Mesenchymal stem cell (in vitro differentiated cells and primary cell): ENCODE data around the gene ZNF444.

Experiments used
- DNase-seq: peaks from one replicate; pipeline ENCODE4 v3.0.0-alpha.2; 2013
- H2AFZ ChIP-seq: one replicate; pipeline ENCODE4 v1.6.1; 2013; ENCODE audit warnings: low read depth, mild to moderate bottlenecking, control low read depth, inconsistent platforms, low read length, moderate library complexity
- H2AK5ac ChIP-seq: 2 replicates; pipeline ENCODE4 v1.6.1; 2013; ENCODE audit warnings: low read length, moderate library complexity, mild to moderate bottlenecking, inconsistent platforms; ENCODE audit not compliant: severe bottlenecking
- H2BK120ac ChIP-seq: one replicate; pipeline ENCODE4 v1.6.1; 2013; ENCODE audit warnings: low read depth, mild to moderate bottlenecking, inconsistent platforms, low read length, moderate library complexity
- H2BK12ac ChIP-seq, 2 experiments: one replicate each; pipeline ENCODE4 v1.6.1; 2013; ENCODE audit warnings: inconsistent platforms in 2 of 2, low read length in 2 of 2, mild to moderate bottlenecking in 2 of 2, moderate library complexity in 2 of 2, control low read depth in 1 of 2
- H2BK15ac ChIP-seq: one replicate; pipeline ENCODE4 v1.6.1; 2013; ENCODE audit warnings: mild to moderate bottlenecking, low read depth, inconsistent platforms; ENCODE audit not compliant: poor library complexity, severe bottlenecking
- H2BK5ac ChIP-seq: 2 replicates; pipeline ENCODE4 v1.6.1; 2013; ENCODE audit warnings: low read depth, mild to moderate bottlenecking, low read length, control low read depth, inconsistent platforms; ENCODE audit not compliant: poor library complexity, severe bottlenecking
- H3K14ac ChIP-seq, 2 experiments: one replicate each; pipeline ENCODE4 v1.6.1; 2013; ENCODE audit warnings: inconsistent platforms in 2 of 2, low read length in 2 of 2, control low read depth in 1 of 2, mild to moderate bottlenecking in 1 of 2, moderate library complexity in 1 of 2
- H3K18ac ChIP-seq, 2 experiments: one replicate each; pipeline ENCODE4 v1.6.1; 2013; ENCODE audit warnings: inconsistent platforms in 2 of 2, low read length in 2 of 2, control low read depth in 1 of 2, low read depth in 1 of 2, mild to moderate bottlenecking in 1 of 2
- H3K23ac ChIP-seq, 2 experiments: one replicate each; pipeline ENCODE4 v1.6.1; 2013; ENCODE audit warnings: inconsistent platforms in 2 of 2, low read length in 2 of 2, mild to moderate bottlenecking in 2 of 2, moderate library complexity in 2 of 2, control low read depth in 1 of 2
- H3K27ac ChIP-seq: 2 replicates; pipeline ENCODE4 v1.5.1; 2013; ENCODE audit warnings: mild to moderate bottlenecking, moderate library complexity, low read length, control low read depth, inconsistent platforms; ENCODE audit not compliant: poor library complexity, severe bottlenecking
- H3K27me3 ChIP-seq, 2 experiments: 2 replicates each; pipeline versions ENCODE4 v1.6.1 to v1.7.0; 2013; ENCODE audit warnings: low read length in 2 of 2, mild to moderate bottlenecking in 2 of 2, moderate library complexity in 2 of 2, control low read depth in 1 of 2, inconsistent platforms in 1 of 2; ENCODE audit not compliant: control insufficient read depth in 1 of 2, insufficient read depth in 1 of 2
- H3K36me3 ChIP-seq, 2 experiments: 2 replicates each; pipeline versions ENCODE4 v1.6.1 to v1.7.0; 2013; ENCODE audit warnings: low read length in 2 of 2, control low read depth in 1 of 2, inconsistent platforms in 1 of 2, low read depth in 1 of 2, mild to moderate bottlenecking in 1 of 2; ENCODE audit not compliant: insufficient read depth in 2 of 2, control insufficient read depth in 1 of 2
- H3K4ac ChIP-seq, 2 experiments: one replicate each; pipeline ENCODE4 v1.6.1; 2013; ENCODE audit warnings: inconsistent platforms in 2 of 2, low read length in 2 of 2, mild to moderate bottlenecking in 2 of 2, moderate library complexity in 2 of 2, control low read depth in 1 of 2, low read depth in 1 of 2
- H3K4me1 ChIP-seq: 2 replicates; pipeline ENCODE4 v1.6.1; 2013; ENCODE audit warnings: low read depth, low read length, control low read depth; ENCODE audit not compliant: control insufficient read depth, insufficient read depth
- H3K4me2 ChIP-seq: 2 replicates; pipeline ENCODE4 v1.6.1; 2013; ENCODE audit warnings: low read length, mild to moderate bottlenecking, inconsistent platforms; ENCODE audit not compliant: poor library complexity, severe bottlenecking
- H3K4me3 ChIP-seq, 2 experiments: 2 replicates each; pipeline versions ENCODE4 v1.5.1 to v1.7.0; 2013; ENCODE audit warnings: low read length in 2 of 2, mild to moderate bottlenecking in 2 of 2, control low read depth in 1 of 2, low read depth in 1 of 2; ENCODE audit not compliant: insufficient read depth in 1 of 2
- H3K79me1 ChIP-seq: replicated peaks from 2 replicates; pipeline ENCODE4 v1.6.1; 2013; ENCODE audit warnings: mild to moderate bottlenecking, control low read depth, low read length, inconsistent platforms; ENCODE audit not compliant: poor library complexity, severe bottlenecking
- H3K9ac ChIP-seq: 2 replicates; pipeline ENCODE4 v1.7.0; 2013; ENCODE audit warnings: mild to moderate bottlenecking, low read length, moderate library complexity
- H3K9me3 ChIP-seq: 2 replicates; pipeline ENCODE4 v1.7.0; 2013; ENCODE audit warnings: mild to moderate bottlenecking, low read length; ENCODE audit not compliant: control insufficient read depth
- H4K8ac ChIP-seq: one replicate; pipeline ENCODE4 v1.6.1; 2013; ENCODE audit warnings: inconsistent platforms, mild to moderate bottlenecking, low read length, moderate library complexity
- H4K91ac ChIP-seq: one replicate; pipeline ENCODE4 v1.6.1; 2013; ENCODE audit warnings: mild to moderate bottlenecking, low read length, inconsistent platforms
- WGBS: methylation state at CpG from one replicate; pipeline ENCODE4 v1.1.7; 2013; ENCODE audit warnings: mixed read lengths; 5-methylcytosine and 5-hydroxymethylcytosine counted together

Gene ZNF444

DNA sequence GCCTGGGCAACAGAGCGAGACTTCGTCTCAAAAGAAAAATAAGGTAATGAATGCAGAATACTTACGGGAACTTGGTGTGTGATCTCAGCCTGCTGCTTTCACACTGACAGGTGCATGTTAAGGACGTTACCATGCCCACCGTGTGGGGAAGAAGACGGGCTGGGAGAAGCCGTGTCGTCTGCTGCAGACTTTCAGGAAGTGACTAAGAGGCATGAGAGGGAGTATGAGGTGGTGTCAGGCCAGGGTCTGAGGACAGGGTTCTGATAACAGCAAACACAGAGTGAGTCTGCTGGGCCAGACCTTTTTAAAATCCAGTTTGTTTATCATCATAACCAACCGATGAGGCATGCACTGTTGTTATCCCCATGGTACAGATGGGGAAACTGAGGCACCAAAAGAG is 21.2 kb downstream of the ZNF444 start:
- no peak overlapping the region for H3K23ac ChIP-seq
- H3K18ac ChIP-seq, result no peak overlapping the region
- H3K4me1 ChIP-seq, result no peaks in the 10 kb centered on the region
- H4K8ac ChIP-seq, result no peak overlapping the region
- peak; percentile 31 for DNase-seq
- no peak overlapping the region for H2BK120ac ChIP-seq
- no peaks in the 10 kb centered on the region for H3K9me3 ChIP-seq
- H3K4ac ChIP-seq, result no peak overlapping the region
- no peak overlapping the region for H2AK5ac ChIP-seq
- peaks cover 3% of the 10 kb centered on the region for H3K79me1 ChIP-seq
- no peak overlapping the region for H3K4me3 ChIP-seq
- no peak overlapping the region for H3K14ac ChIP-seq
- H2BK5ac ChIP-seq, result no peak overlapping the region
- H2AFZ ChIP-seq, result no peak overlapping the region
- no peak overlapping the region for H2BK12ac ChIP-seq
- H3K9ac ChIP-seq, result no peak overlapping the region
- H3K27me3 ChIP-seq, result peaks cover 0 to 3% of the 10 kb centered on the region in 2 experiments
- WGBS, result 48% methylated on average over 9 of the region's 9 CpGs
- peaks cover 37 to 50% of the 10 kb centered on the region in 2 experiments for H3K36me3 ChIP-seq
- H3K27ac ChIP-seq, result no peak overlapping the region
- no peak overlapping the region for H3K4me2 ChIP-seq
- no peak overlapping the region for H4K91ac ChIP-seq
- H2BK15ac ChIP-seq, result no peak overlapping the region

DNA sequence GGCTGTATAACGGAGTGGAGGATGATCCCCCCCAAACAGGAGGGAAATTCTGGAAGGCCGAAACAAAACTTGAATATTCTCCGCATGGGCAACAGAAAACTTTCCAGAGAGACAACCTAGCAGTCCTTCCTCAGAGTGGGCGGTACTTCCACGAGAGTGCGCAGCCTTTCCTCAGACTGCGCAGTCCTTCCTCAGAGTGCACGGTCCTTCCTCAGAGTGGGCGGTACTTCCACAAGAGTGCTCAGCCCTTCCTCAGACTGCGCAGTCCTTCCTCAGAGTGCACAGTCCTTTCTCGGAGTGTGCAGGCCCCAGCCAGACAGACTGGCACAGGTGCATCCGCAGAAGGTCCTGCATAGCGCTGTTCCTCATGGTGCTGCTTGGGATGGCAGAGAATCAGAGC is 22.0 kb downstream of the ZNF444 start:
- Histone ChIP-seq H3K4me2 (no peak overlapping the region), H4K8ac (no peak overlapping the region), H2BK15ac (no peak overlapping the region), H3K4me3 (no peak overlapping the region), H3K18ac (no peak overlapping the region), H3K27ac (no peak overlapping the region), H2BK12ac (no peak overlapping the region), H3K23ac (no peak overlapping the region), H2AK5ac (no peak overlapping the region), H2BK5ac (no peak overlapping the region), H4K91ac (no peak overlapping the region), H3K14ac (no peak overlapping the region), H3K27me3 (peaks cover 0 to 3% of the 10 kb centered on the region in 2 experiments), H3K4me1 (no peaks in the 10 kb centered on the region), H3K9me3 (no peaks in the 10 kb centered on the region), H3K9ac (no peak overlapping the region), H3K36me3 (peaks cover 34 to 48% of the 10 kb centered on the region in 2 experiments), H3K4ac (no peak overlapping the region), H2AFZ (no peak overlapping the region), H2BK120ac (no peak overlapping the region), H3K79me1 (peaks cover 3% of the 10 kb centered on the region)
- DNase-seq, result no peak
- WGBS, result 93% methylated on average over 13 of the region's 13 CpGs

DNA sequence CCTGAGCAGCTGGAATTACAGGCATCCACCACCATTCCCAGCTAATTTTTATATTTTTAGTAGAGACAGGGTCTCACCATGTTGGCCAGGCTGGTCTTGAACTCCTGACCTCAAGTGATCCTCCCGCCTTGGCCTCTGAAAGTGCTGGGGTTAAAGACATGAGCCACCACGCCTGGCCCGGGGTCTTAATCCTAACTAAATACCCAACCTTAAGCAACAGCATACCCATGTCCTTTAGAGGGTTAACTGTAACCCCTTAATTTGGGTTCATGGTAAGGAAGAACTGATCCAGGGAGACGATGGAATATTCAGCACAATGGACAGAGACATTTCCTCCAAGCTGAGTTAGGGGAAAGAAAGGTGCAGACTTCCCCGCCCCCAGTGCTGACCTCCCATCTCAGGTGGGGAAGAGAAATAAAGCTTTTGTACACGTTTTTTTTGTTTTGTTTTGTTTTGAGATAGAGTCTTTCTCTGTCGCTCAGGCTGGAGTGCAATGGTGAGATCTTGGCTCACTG is 26.0 kb downstream of the ZNF444 start:
- Histone ChIP-seq H4K8ac (no peak overlapping the region), H3K14ac (no peak overlapping the region), H2BK120ac (no peak overlapping the region), H3K4ac (no peak overlapping the region), H3K4me1 (peaks cover 2% of the 10 kb centered on the region), H2AFZ (no peak overlapping the region), H3K23ac (no peak overlapping the region), H2AK5ac (no peak overlapping the region), H2BK5ac (no peak overlapping the region), H2BK15ac (no peak overlapping the region), H3K4me3 (no peak overlapping the region), H3K9ac (no peak overlapping the region), H3K27me3 (peaks cover 0 to 3% of the 10 kb centered on the region in 2 experiments), H3K36me3 (peaks cover 3 to 9% of the 10 kb centered on the region in 2 experiments), H3K79me1 (no peaks in the 10 kb centered on the region), H3K9me3 (no peaks in the 10 kb centered on the region), H3K27ac (no peak overlapping the region), H4K91ac (no peak overlapping the region), H3K4me2 (no peak overlapping the region), H3K18ac (no peak overlapping the region), H2BK12ac (no peak overlapping the region)
- DNase-seq, result peak; percentile 11
- WGBS, result 51% methylated on average over 6 of the region's 7 CpGs

DNA sequence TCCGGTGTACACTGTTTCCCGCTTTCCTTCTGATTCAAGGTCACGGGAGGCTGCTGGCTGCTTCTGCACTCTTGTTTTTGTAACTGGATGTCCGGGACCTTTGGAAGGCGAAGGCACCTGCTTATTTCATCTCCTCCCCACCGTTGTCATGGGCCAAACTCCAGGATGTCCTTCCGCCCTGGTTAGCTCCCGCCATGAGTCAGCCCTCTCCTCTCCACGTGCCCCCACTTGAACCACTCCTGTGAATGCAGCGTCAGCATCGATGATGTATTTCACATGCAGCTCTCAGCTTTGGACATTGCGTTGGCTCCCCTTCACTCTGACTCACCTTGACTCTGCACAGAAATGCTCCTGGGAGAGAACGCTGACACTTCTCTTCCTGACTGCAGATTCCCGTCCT is 29.2 kb downstream of the ZNF444 start:
- Histone ChIP-seq H3K23ac (no peak overlapping the region), H4K8ac (no peak overlapping the region), H2AK5ac (no peak overlapping the region), H3K4ac (no peak overlapping the region), H3K36me3 (no peaks in the 10 kb centered on the region), H2BK120ac (no peak overlapping the region), H2BK5ac (no peak overlapping the region), H3K79me1 (no peaks in the 10 kb centered on the region), H2AFZ (no peak overlapping the region), H3K27ac (no peak overlapping the region), H3K4me3 (no peak overlapping the region), H3K14ac (peak overlapping the region in 1 of 2 experiments; percentile 36), H3K18ac (no peak overlapping the region), H3K4me1 (peaks cover 2% of the 10 kb centered on the region), H3K9ac (no peak overlapping the region), H3K9me3 (no peaks in the 10 kb centered on the region), H2BK15ac (no peak overlapping the region), H4K91ac (no peak overlapping the region), H3K27me3 (peaks cover 0 to 24% of the 10 kb centered on the region in 2 experiments), H2BK12ac (no peak overlapping the region), H3K4me2 (no peak overlapping the region)
- WGBS, result 61% methylated on average over 14 of the region's 14 CpGs
- peak; percentile 28 for DNase-seq
